Right ventricle myocardium inferior (tissue), 1 donor: ENCODE data around the gene CREBL2. TPM values are rescaled to one million over a fixed set of nuclear protein-coding genes. Genes with fewer than 3 reads are reported as not detected.
"Not testable (repeated sequence)": the region's sequence is repeated elsewhere in the genome, so short reads cannot be mapped to it uniquely, and the experiment has no call there.

Source experiments
- ATAC-seq: fragments of 200-7000 bp; cut with Tn5 transposase; one replicate; pipeline ENCODE4 v1.9.1; 2020; ENCODE audit warnings: mild to moderate bottlenecking, moderate library complexity
- DNase-seq: peaks from one replicate; pipeline ENCODE4 v3.0.0; 2021; ENCODE audit errors: missing footprints
- intact Hi-C: fragments of 100-400 bp; cut with DNase I; formaldehyde crosslinking; loops from one replicate; pipeline ENCODE4 v1.11.0; 2022
- long read RNA-seq: library from polyadenylated mRNA; unstranded; transcript quantifications from one replicate; pipeline ENCODE4 v2.0.0, GENCODE V29; 2021
- total RNA-seq: library from RNA; stranded (reverse); fragmentation: NEBNext Ultra II Directional; extraction: Animal tissue kit (Norgen Biotek cat#: 25700); gene quantifications from one replicate; pipeline ENCODE4 v1.2.1, GENCODE V29; 2021
- donor health status: DM: no; HTN: yes; CAD: no; lungs with severe emphysema.

The CREBL2 gene
- 15.9 TPM for total RNA-seq
- long read RNA-seq, transcript CREBL2-201 (4 exons, 3,754 nt) = major isoform, 13 of 14 reads
- long read RNA-seq, partial matches to known transcripts = 0 of 14 reads
- long read RNA-seq, other reads (novel, unspliced or antisense) = 1 of 14 reads

DNA sequence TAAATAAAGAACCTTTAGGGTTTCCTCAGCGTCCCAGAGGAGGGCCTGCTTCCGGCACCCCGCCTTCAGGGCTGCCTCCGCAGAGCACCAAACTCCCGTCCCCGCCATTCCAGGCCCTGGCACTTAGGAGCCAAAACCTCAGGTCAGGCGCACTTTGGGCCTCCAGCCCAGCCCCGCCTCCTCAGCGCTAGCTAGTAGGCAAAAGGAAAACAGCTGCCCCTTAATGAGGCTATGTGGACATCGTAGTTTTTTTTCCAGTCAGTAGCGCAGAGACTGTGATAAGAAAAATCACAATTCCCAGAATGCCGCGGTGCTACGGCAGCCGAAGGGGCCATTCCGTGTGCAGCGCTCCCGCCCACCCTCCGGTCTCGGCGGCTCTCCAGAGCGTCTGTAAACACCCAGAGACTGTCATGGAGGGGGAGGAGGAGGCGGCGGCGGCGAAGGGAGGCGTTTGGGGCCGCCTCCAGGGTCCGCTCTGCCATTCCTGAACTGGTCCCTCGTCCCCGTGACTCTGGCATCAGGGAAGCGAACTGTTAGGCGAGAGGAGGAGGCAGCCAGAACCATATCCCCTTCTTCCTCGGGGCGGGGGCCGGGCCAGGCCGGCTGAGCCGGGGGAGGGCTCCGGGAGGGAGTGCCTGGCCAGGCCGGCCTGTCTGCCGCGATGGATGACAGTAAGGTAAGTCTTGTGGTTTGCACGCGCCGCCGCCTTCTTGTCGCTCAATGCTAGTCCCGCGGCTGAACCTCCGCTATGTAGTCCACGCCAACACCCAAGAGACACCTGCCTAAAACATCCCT is at the start of gene CREBL2:
TSS of gene CREBL2 (plus strand) at position 365 of the 795 bp plus-strand sequence. CDS start at position 662, 297 bp downstream.
- ATAC-seq (peak; percentile 98), DNase-seq (peak; percentile 96)
- intact Hi-C loops = loop anchor here (5.0 kb wide), 1 partner anchor 106 kb away; the partner anchor contains the start of gene CDKN1B

- intact Hi-C loops = loop anchor here (2.0 to 5.0 kb wide), 7 partner anchors 40 to 1845 kb away; partner anchors contain the start of gene GPR19
- peak; percentile 72 for DNase-seq
- ATAC-seq = peak; percentile 10
Measured at GRCh38 chr12:12562016-12562483, 49.6 kb upstream of the CREBL2 start.

DNA sequence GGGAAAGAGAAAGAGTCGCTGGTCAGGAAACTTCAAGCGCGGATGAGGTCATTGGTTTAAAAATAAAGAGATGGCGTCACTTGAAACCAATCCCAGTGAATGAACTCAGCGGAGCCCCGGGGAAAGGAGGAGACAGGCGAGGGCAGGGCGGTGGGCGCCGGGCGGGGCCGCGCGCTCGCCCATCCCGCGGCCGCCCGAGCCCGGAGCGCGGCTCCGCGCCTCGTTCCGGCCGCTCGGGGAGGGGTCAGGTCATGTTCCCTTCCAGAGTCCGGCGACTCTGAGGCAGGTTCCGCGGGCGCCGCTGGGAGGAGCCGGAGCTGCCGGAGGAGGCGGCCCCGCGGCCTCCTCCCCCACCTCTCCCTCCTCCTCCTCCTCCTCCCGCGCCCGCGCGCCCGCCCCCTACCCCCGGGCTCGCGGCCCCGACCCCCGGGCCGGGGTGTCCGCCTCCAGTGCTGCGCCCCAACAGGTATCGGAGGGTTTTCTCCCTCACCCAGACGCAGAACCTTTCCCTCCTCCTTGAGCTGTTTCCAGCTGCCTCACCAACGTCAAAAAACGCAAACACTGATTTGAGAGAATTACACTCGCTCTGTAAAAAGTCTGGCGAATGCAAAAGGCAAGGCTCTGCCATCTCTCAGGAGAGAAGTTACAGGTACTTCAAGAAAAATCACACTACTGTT is 49.0 kb upstream of the CREBL2 start, which contains the start of gene DUSP16:
TSS of gene DUSP16 (minus strand) at position 279 of the 677 bp plus-strand sequence. CDS start 41,765 bp downstream, outside the sequence.
- intact Hi-C loops = loop anchor here (2.0 to 5.0 kb wide), 7 partner anchors 40 to 1845 kb away; partner anchors contain the start of gene GPR19
- DNase-seq (peak; percentile 96), ATAC-seq (peak; percentile 98)

DNA sequence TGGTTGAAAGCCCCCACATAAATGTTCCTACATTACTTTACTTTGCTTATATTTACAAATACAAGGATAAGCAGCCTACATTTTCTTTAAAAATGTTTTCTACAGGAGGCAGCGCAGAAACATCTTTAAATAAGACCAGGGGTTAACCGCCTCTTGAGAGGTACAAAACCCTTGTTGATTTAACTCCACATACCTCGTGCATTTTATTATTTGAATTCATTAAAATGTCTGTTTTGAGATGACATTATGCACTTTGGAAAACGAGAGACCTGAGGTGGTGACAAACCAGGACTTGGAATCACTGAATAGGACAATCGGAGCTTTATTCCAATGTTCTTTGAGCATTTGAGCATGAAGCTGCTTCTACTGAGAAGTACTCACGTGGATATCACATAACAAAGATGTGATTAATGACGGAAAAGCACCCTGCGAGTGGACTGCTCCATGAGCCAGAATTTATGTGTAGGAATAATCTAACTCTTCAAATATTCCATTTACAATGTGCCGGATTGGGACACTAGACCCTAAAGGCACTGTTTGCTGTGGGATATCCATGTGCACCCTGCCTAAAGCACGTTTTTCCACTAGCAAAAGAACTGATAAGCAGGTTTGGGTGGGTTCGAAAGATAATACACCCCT is 48.3 kb upstream of the CREBL2 start:
- DNase-seq = no peak
- no peak for ATAC-seq
- intact Hi-C loops = loop anchor here (2.0 to 5.0 kb wide), 7 partner anchors 41 to 1846 kb away; partner anchors contain the start of gene GPR19

GRCh38 chr12:12564911-12565310 is 46.8 kb upstream of the CREBL2 start:
- no peak for DNase-seq
- no peak for ATAC-seq
- intact Hi-C loops = loop anchor here (1.0 to 5.0 kb wide), 6 partner anchors 43 to 1848 kb away; partner anchors contain the start of gene GPR19

DNA sequence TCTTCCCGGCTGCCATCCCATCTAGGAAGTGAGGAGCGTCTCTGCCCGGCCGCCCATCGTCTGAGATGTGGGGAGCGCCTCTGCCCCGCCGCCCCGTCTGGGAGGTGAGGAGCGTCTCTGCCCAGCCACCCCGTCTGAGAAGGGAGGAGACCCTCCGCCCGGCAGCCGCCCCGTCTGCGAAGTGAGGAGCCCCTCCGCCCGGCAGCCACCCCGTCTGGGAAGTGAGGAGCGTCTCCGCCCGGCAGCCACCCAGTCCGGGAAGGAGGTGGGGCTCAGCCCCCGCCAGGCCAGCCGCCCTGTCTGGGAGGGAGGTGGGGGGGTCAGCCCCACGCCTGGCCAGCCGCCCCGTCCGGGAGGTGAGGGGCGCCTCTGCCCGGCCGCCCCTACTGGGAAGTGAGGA is 45.7 kb upstream of the CREBL2 start:
- ATAC-seq, intact Hi-C loops, DNase-seq: not testable (repeated sequence)

DNA sequence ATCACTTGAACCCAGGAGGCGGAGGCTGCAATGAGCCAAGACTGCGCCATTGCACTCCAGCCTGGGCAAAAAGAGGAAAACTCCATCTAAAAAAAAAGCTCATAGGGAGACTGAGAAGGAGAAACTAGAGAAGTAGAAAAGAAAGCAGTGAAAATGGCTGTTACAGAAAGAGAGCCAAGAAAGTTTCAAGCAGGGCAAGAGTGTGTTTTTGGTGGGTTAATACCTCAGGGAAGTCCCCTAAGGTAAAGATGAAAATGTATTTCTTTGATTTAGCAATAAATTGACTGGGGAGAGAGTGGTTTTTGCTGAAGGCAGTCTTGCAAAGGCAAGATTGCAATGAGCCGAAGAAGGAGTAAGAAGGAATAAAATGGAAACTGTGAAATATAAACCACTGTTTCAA is 39.0 kb upstream of the CREBL2 start:
- intact Hi-C loops = no loop called here
- no peak for DNase-seq
- no peak for ATAC-seq

DNA sequence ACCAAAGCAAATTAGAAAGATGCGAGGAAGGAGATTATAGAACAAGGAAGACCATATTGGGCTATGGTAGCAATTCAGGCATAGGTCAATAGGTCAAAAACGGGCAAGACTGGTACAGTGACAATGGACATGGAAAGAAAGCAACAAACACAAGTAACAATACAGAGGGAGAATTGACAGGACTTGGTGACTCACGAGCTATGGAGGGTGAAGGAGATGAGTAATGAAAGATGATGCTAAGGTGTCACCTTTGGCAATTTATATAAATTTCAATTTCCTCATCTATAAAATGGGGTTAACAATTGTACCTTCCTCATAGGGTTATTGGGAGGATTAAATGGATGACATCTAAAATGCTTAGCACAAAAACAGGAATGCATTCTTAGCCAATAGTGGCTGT is 33.9 kb upstream of the CREBL2 start:
- no peak for ATAC-seq
- intact Hi-C loops = no loop called here
- no peak for DNase-seq

DNA sequence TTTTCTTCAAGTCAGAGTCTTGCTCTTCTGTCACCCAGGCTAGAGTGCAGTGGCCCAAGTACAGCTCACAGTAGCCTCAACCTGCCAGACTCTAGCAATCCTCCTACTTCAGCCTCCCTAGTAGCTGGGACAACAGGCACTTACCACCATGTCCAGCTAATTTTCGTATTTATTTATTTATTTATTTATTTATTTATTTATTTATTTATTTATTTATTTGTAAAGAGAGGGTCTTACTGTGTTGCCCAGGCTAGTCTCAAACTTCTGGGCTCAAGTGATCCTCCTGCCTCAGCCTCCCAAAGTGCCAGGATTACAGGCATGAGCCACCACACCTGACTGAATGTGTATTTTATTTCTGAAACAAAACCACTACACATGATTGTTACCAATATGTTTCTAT is 31.0 kb upstream of the CREBL2 start:
- intact Hi-C loops, DNase-seq, ATAC-seq: not testable (repeated sequence)

DNA sequence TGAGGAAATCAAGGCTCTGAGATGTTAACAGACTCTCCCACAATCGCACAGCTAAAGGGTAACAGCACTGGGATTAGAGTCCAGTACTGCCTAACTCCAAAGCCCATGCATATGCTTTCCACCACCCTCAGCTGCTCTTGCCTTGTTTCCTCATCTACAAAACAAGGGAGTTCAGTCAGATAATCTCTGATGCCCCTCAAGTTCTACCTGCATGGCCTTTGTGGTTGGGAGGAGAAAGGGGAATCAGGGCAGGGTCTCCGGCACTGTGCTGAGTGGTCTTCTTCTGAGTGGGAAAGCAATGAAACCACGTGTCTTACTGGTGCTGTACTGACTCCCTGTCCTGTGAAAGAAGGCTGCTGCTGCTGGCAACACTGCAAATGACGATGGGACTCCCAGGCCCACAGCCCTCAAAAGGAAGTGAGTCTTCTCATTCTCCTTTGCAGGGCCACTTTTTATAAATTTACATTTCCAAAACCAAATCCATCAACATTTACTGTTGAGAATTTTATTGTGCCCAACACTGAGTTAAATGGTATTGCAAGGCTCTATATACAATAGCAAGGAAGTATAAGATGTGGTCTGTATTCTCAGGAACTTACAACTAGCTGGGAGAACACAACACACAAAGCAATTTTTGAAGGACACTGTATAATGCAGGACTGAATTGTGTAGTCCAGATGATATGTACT is 29.3 kb upstream of the CREBL2 start:
- DNase-seq (no peak), ATAC-seq (no peak)
- intact Hi-C loops = no loop called here

GRCh38 chr12:12582895-12583303 is 28.8 kb upstream of the CREBL2 start:
- intact Hi-C loops = no loop called here
- ATAC-seq (no peak), DNase-seq (no peak)

- DNase-seq (no peak), ATAC-seq (no peak)
- intact Hi-C loops = no loop called here
Measured at GRCh38 chr12:12583510-12584178, 28.0 kb upstream of the CREBL2 start.

- intact Hi-C loops = no loop called here
- DNase-seq (no peak), ATAC-seq (no peak)
Measured at GRCh38 chr12:12585115-12585863, 26.4 kb upstream of the CREBL2 start.

GRCh38 chr12:12586879-12587675 is 24.6 kb upstream of the CREBL2 start:
- no peak for DNase-seq
- intact Hi-C loops = no loop called here
- ATAC-seq = no peak

GRCh38 chr12:12587878-12588277 is 23.8 kb upstream of the CREBL2 start:
- intact Hi-C loops = no loop called here
- DNase-seq = no peak
- ATAC-seq = no peak

DNA sequence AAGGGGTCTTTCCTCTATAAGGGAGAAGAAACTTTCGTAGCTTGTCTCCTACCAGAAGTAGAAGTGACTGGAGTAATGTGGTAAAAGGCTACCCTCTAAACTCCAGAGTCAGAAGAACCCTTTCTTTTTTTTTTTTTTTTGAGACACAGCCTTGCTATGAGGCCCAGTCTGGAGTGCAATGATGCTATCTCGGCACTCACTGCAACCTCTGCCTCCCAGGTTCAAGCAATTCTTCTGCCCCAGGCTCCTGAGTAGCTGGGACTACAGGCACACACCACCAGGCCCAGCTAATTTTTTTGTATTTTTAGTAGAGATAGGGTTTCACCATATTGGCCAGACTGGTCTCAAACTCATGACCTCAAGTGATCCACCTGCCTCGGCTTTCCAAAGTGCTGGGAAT is 23.2 kb upstream of the CREBL2 start:
- DNase-seq, ATAC-seq, intact Hi-C loops: not testable (repeated sequence)
